CD4-positive, alpha-beta T cell treated with Interleukin-17A for 1 hour (primary cell): ENCODE results near the gene UPK3BL2.
"Not testable (repeated sequence)": the region's sequence is repeated elsewhere in the genome, so short reads cannot be mapped to it uniquely, and the experiment has no call there.

ENCODE experiments used
- DNase-seq: peaks from one replicate; pipeline ENCODE4 v3.0.0-alpha.2; 2020

UPK3BL2 gene

GRCh38 chr7:102543596-102543995 lies at the start of gene UPK3BL2:
UPK3BL2 (minus strand) TSS chr7:102543696; CDS start chr7:102543636, 60 bp downstream.
- DNase-seq: not testable (repeated sequence)

- peak; percentile 81 for DNase-seq
Measured at GRCh38 chr7:102592477-102593019, 49.1 kb upstream of the UPK3BL2 start.

GRCh38 chr7:102589857-102590256 lies 46.4 kb upstream of the UPK3BL2 start:
- not testable (repeated sequence) for DNase-seq

- DNase-seq: not testable (repeated sequence)
Measured at GRCh38 chr7:102583495-102583894, 40.0 kb upstream of the UPK3BL2 start.

GRCh38 chr7:102581722-102582121 lies 38.2 kb upstream of the UPK3BL2 start:
- DNase-seq: not testable (repeated sequence)

- DNase-seq: not testable (repeated sequence)
Measured at GRCh38 chr7:102578486-102578885, 35.0 kb upstream of the UPK3BL2 start.

GRCh38 chr7:102577315-102578240 lies 34.1 kb upstream of the UPK3BL2 start:
- DNase-seq: not testable (repeated sequence)

GRCh38 chr7:102576363-102576762 lies 32.9 kb upstream of the UPK3BL2 start:
- not testable (repeated sequence) for DNase-seq

GRCh38 chr7:102574607-102575006 lies 31.1 kb upstream of the UPK3BL2 start:
- DNase-seq: not testable (repeated sequence)

GRCh38 chr7:102572261-102573239 lies 29.1 kb upstream of the UPK3BL2 start, which contains the start of gene POLR2J3:
POLR2J3 (minus strand) TSS chr7:102572583; CDS start chr7:102572521, 62 bp downstream.
- DNase-seq: peak; percentile 97

- not testable (repeated sequence) for DNase-seq
Measured at GRCh38 chr7:102568620-102569019, 25.1 kb upstream of the UPK3BL2 start.

- DNase-seq: not testable (repeated sequence)
Measured at GRCh38 chr7:102550808-102551422, 7.4 kb upstream of the UPK3BL2 start, which contains the start of gene SPDYE2. SPDYE2 (plus strand) TSS chr7:102551226; CDS start chr7:102553256, 2,030 bp downstream.

GRCh38 chr7:102546353-102546752 lies 2.9 kb upstream of the UPK3BL2 start:
- DNase-seq: not testable (repeated sequence)

GRCh38 chr7:102545288-102545687 lies 1.8 kb upstream of the UPK3BL2 start:
- DNase-seq: not testable (repeated sequence)

GRCh38 chr7:102544372-102544771 lies 876 bp upstream of the UPK3BL2 start:
- not testable (repeated sequence) for DNase-seq

GRCh38 chr7:102542771-102543170 lies 725 bp downstream of the UPK3BL2 start:
- DNase-seq: not testable (repeated sequence)

GRCh38 chr7:102542083-102542482 lies 1.4 kb downstream of the UPK3BL2 start:
- not testable (repeated sequence) for DNase-seq

GRCh38 chr7:102540604-102541003 lies 2.9 kb downstream of the UPK3BL2 start:
- not testable (repeated sequence) for DNase-seq

- DNase-seq: not testable (repeated sequence)
Measured at GRCh38 chr7:102535062-102535615, 8.4 kb downstream of the UPK3BL2 start.

- DNase-seq: not testable (repeated sequence)
Measured at GRCh38 chr7:102532127-102532526, 11.4 kb downstream of the UPK3BL2 start.

- not testable (repeated sequence) for DNase-seq
Measured at GRCh38 chr7:102531583-102531982, 11.9 kb downstream of the UPK3BL2 start.
